Brain microvascular endothelial cell (primary cell): ENCODE measurements around the gene PLBD1.

Source experiments
- DNase-seq: peaks from one replicate; pipeline ENCODE4 v3.0.0-alpha.2; 2020
- H3K27ac ChIP-seq: fragments of 250-450 bp; sonication (Bioruptor Pico); 2 replicates; pipeline ENCODE4 v1.5.1; 2020; ENCODE audit warnings: mild to moderate bottlenecking, moderate library complexity
- H3K27me3 ChIP-seq: fragments of 250-450 bp; sonication (Bioruptor Pico); replicated peaks from 2 replicates; pipeline ENCODE4 v1.5.1; 2020; ENCODE audit warnings: mild to moderate bottlenecking
- H3K36me3 ChIP-seq: fragments of 250-450 bp; sonication (Bioruptor Pico); replicated peaks from 2 replicates; pipeline ENCODE4 v1.5.1; 2020; ENCODE audit warnings: mild to moderate bottlenecking
- H3K4me3 ChIP-seq: 2 replicates; pipeline ENCODE4 v1.5.1; 2011; ENCODE audit warnings: low read depth, mild to moderate bottlenecking, control low read depth, low read length, moderate library complexity
- CTCF ChIP-seq: IDR thresholded peaks from 2 replicates; pipeline ENCODE4 v1.5.1; 2011; ENCODE audit warnings: low read depth, mild to moderate bottlenecking, moderate library complexity, low read length, control low read depth, inconsistent platforms; ENCODE audit errors: missing control alignments
- in situ Hi-C: cut with HindIII; loops from 2 replicates; pipeline ENCODE4 v1.10.0; 2017; ENCODE audit warnings: low sequenced_read_pairs, low pct_ligation_motif_present

Gene PLBD1

DNA sequence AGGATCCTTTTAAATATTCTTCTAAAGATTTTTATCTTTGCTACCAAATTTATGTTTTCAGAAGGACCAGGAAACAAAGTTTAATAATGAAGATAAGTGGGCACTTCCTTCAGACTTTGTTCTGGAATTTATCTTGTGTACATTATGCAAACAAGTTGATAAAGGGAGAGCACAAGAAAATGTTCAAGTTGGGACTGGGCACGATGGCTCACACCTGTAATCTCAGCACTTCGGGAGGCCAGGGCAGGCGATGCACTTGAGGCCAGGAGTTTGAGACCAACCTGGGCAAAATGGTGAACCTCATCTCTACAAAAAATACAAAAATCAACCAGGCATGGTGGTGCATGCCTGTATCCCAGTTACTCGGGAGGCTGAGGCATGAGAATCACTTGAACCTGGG is 4.6 kb downstream of the PLBD1 start:
- Histone ChIP-seq H3K4me3 (no peak overlapping the region), H3K27me3 (no peaks in the 10 kb centered on the region), H3K27ac (no peak overlapping the region), H3K36me3 (no peaks in the 10 kb centered on the region)
- in situ Hi-C loops, result no loop called here
- TF ChIP-seq CTCF, result no peak
- no peak for DNase-seq

- in situ Hi-C loops, result no loop called here
- Histone ChIP-seq H3K4me3 (no peak overlapping the region), H3K27ac (no peak overlapping the region), H3K27me3 (no peaks in the 10 kb centered on the region), H3K36me3 (no peaks in the 10 kb centered on the region)
- DNase-seq, result no peak
- no peak for TF ChIP-seq CTCF
Measured at GRCh38 chr12:14562279-14562678, 5.4 kb downstream of the PLBD1 start.

- DNase-seq, result no peak
- in situ Hi-C loops, result no loop called here
Measured at GRCh38 chr12:14561677-14562238, 5.9 kb downstream of the PLBD1 start.

DNA sequence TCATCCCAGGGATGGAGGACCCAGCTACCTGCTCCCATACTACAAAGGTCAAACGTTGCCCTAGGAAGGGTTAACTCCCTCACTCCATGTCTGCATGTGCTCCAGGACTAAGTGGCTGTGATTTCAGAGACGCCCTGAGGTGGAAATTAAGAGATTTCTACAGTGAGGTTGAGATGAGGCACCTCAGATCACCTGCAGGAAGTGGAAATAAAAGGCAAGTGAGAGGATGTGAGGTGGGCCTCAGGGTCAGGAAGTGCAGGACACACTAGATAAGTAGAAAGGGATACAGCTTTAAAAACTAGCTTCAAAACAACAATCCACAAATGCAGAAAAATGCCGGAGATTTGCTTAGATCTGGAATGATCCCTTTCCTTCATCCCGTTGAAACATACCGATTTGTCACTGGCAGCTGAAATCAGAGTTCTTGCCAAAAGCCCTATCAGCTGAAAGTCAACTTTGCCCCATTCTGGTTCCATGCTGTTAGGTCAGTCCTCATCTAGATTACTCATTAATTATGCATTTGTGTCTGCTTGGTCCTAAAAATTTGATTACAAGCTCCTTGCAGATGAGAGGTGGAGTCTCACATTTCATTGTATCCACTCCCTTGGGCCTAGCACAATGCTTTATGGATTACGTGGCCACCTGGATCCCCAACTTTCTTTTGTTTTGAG is 6.6 kb downstream of the PLBD1 start:
- H3K27ac ChIP-seq, result no peak overlapping the region
- no peak overlapping the region for H3K4me3 ChIP-seq
- no peak for DNase-seq
- no peak for TF ChIP-seq CTCF
- H3K27me3 ChIP-seq, result no peaks in the 10 kb centered on the region
- in situ Hi-C loops, result no loop called here
- H3K36me3 ChIP-seq, result no peaks in the 10 kb centered on the region

More at GRCh38 chr12:14561677-14562238, 5.9 kb downstream of the PLBD1 start:
- Histone ChIP-seq H3K27ac (no peak overlapping the region), H3K4me3 (no peak overlapping the region), H3K27me3 (no peaks in the 10 kb centered on the region), H3K36me3 (no peaks in the 10 kb centered on the region)
- no peak for TF ChIP-seq CTCF

GRCh38 chr12:14558473-14558959 is 9.2 kb downstream of the PLBD1 start:
- DNase-seq, result no peak
- no peak overlapping the region for H3K27ac ChIP-seq
- no peak overlapping the region for H3K4me3 ChIP-seq
- no peaks in the 10 kb centered on the region for H3K27me3 ChIP-seq
- H3K36me3 ChIP-seq, result no peaks in the 10 kb centered on the region
- in situ Hi-C loops, result no loop called here
- TF ChIP-seq CTCF, result no peak

GRCh38 chr12:14557966-14558365 is 9.7 kb downstream of the PLBD1 start:
- no peak overlapping the region for H3K4me3 ChIP-seq
- no peak for TF ChIP-seq CTCF
- in situ Hi-C loops, result no loop called here
- H3K27me3 ChIP-seq, result no peaks in the 10 kb centered on the region
- no peaks in the 10 kb centered on the region for H3K36me3 ChIP-seq
- no peak for DNase-seq
- H3K27ac ChIP-seq, result no peak overlapping the region
